ENCODE measurements around the gene DDR2.

DNA sequence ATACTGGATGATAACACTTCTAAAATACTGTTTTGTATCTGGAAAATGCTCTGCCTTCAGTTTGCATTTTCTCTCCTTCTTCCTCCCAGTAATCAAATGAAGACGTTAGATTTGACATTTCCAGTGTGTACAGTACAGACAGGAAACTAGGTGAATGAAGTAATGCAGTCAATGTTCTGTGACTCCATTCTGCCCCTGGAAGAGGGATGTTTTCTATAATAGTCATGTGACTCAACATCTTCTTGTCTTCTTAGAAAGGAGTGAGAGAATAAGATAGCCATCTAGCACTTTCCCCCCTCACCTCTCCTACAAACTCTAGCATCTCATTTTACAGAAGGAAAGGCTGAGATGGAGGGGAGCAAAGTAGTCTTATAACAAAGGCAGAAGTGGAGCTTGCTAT, 77.6 kb downstream of the DDR2 start:
- TF ChIP-seq SIN3A (IDR thresholded peaks at IDR 0.05; ENCODE audit: borderline replicate concordance, insufficient read depth, low read length) (no peak), TAF1 (IDR thresholded peaks at IDR 0.05; ENCODE audit: borderline replicate concordance, insufficient read depth, low read length) (no peak), POLR2AphosphoS5 (IDR thresholded peaks at IDR 0.05; ENCODE audit: low read depth, low read length) (no peak), REST (IDR thresholded peaks at IDR 0.05; ENCODE audit: insufficient read depth in 1 of 2, low read depth in 2 of 2, low read length in 2 of 2) (no peak)

All from PFSK-1 (cell line).